Stimulated activated CD4-positive, alpha-beta T cell treated with anti-CD3 and anti-CD28 coated beads, Interleukin-1b, Interleukin-23, amount 100 ng/mL, for 48 hours (primary cell): ENCODE data around the gene KLKB1.
"Not testable (repeated sequence)": the region's sequence is repeated elsewhere in the genome, so short reads cannot be mapped to it uniquely, and the experiment has no call there.

Experiments used
- DNase-seq: peaks from one replicate; pipeline ENCODE4 v3.0.0-alpha.2; 2020

Gene KLKB1

DNA sequence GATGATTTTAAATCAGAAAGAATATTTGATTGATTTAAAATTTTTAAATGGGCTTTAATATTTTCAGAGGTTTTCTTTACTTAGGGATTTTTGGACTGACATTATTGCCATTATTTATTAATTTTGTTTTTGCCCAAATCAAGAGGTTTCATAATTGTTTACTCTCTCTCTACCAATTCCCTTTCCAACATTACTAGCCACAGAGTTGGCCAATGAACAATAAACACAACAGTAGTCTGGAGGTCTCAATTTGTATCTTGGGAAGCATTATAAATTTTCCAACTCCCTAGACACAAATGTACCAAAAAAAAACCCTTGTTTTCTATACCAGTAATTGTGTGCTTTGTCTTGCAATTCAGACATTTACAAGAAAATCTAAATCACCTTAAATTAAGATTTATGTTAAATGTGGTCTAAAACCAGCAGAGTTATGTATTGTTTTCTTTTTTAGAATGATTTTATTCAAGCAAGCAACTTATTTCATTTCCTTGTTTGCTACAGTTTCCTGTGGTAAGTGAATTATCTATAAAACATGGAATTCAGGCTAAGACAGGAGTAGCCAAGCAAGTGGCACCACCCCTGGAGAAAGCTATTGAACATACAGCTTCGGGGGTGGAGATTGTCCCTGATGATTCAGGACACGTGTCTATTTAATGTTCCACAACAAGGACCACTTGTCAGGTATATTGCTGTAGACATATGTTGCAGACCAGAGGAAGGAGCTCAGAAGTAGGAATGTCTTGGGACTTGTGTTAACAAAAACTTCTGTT, 622 bp downstream of the KLKB1 start:
- DNase-seq = no peak

DNA sequence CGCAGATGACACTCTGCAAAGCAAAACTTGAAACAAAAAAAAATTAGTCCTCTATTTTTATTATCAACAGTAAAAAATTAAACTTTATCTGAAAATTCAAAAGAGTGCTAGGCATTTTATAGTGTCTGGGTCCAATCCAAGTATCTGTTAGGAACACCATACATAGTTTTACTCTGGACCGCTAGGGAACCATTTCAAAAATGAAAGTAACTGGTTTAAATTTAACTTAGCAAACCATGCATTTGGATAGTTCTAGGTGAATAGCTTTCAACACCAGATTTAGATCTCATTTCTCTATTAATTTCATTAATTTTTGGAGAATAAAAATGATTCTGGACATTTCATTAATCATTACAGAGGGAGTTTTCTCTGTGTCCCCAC, 1.2 kb downstream of the KLKB1 start:
- DNase-seq = no peak

GRCh38 chr4:186234367-186234766, 7.1 kb downstream of the KLKB1 start:
- no peak for DNase-seq

DNA sequence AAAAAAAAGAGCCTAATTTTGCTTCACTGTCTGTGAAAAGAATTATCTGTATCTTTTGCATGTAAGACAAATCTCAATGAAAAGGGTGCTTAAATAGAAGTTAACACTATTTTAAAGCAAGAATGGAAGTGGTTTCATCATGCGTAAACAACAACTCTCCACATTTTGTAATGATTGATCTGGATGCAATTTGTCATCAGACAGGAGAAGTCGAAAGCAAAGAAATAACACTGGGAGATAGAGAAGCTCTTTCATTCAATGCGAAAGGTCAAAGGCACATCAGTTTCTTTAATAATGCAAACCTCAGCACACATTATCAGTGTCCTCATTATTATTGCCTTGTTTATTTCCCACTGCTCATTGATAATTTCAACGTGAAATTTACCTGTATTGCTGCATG, 8.8 kb downstream of the KLKB1 start:
- DNase-seq = no peak

DNA sequence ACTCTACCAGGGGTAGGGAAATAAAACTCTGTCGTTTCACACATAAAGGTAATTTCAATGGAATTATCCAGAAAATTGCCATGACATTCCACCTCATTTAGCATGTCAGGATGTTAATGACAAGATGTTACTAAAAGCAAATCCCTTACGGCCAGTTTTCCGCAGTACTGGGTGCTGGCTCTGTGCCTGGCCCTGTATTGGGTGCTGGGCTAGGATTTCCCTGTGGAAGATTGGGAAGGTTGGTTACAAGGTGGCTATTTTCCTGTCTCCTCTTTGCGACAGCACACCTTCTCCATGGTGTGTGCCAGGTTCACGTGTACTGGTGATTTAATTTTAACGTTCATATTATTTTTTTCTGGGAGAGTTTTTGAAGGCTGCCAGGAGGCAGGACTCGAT, 13.1 kb downstream of the KLKB1 start:
- no peak for DNase-seq

DNA sequence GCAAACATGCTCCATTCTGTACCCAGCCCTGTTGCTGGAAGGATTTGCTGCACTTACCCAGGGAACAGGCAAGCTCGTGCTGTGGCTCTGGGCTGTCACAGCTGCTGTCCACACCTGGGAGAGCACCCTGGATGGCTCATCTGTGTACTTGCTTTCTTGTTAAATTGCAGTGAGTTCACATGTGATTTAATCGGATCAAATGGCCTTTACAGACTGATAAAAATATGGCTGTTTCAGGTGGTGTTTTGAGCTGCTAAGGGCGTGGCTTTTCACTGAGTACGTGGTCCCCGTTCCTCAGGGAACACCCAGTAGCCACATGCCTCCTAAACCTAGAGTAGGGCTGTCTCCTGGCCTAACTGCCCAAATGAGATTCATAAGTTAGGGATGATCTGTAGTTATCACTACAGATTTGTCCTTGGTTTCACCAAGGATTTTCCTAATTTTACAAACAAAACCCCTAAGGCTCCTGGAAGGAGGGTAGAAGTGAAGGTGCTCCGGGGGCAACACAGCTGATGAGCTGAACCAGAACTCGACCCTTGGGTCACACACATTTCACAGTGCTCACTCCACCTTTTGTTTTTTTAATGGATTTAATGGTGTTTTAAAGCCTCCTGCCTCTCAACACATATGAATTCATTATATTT, 13.7 kb downstream of the KLKB1 start:
- DNase-seq = no peak

DNA sequence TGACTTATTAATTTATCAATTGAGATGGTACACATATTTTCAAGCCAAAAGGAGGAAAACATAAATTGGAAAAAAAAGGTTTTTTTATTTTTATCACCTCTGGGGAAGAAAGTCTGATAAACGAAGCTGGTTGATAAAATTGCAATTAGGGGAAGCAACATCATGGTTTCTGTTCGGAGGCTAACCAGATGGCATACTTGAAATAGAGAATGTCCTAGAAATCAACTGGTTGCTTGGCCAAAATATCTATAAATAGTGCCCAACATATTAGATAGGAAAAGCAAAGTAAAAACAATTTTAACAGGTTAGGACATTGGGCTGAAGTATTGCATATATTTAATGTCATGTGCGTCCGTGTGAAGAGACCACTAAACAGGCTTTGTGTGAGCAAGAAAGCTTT, 14.3 kb downstream of the KLKB1 start:
- no peak for DNase-seq

GRCh38 chr4:186242031-186242430, 14.7 kb downstream of the KLKB1 start:
- not testable (repeated sequence) for DNase-seq

GRCh38 chr4:186243331-186243730, 16.0 kb downstream of the KLKB1 start:
- DNase-seq = no peak

DNA sequence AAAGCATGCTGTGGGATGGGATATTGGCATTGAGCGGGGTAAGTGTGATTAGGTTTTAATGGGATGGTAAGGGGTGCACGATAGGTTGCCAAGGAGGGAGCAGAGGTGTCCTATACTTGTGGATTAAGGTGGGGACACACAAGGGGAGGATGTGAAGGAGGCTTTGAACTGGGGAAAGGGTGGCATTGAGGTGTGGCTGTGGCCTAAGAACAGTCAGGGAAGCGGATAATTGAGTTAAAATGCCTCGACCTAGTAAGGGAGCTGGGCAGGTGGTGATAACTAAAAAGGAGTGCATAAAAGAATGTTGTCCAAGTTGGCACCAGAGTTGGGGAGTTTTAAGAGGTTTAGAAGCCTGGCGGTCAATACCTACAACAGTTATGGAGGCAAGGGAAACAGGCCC, 17.5 kb downstream of the KLKB1 start:
- no peak for DNase-seq

GRCh38 chr4:186247062-186247752, 19.9 kb downstream of the KLKB1 start:
- not testable (repeated sequence) for DNase-seq

DNA sequence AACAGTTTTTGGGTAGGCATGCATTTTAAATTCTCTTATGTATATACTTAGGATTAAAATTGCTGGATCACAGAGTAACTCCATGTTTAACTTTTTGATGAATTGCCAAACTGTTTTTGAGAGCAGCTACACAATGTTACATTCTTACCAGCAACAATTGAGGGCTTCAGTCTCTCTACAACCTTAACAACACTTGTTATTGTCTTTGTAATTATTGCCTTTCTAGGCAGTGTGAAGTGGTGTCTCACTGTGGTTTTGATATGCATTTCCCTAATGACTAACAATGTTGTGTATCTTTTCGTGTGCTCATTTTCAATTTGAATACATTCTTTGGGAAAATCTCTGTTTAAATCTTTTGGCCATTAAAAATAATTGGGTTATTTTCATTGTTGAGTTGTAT, 21.3 kb downstream of the KLKB1 start:
- DNase-seq = no peak

DNA sequence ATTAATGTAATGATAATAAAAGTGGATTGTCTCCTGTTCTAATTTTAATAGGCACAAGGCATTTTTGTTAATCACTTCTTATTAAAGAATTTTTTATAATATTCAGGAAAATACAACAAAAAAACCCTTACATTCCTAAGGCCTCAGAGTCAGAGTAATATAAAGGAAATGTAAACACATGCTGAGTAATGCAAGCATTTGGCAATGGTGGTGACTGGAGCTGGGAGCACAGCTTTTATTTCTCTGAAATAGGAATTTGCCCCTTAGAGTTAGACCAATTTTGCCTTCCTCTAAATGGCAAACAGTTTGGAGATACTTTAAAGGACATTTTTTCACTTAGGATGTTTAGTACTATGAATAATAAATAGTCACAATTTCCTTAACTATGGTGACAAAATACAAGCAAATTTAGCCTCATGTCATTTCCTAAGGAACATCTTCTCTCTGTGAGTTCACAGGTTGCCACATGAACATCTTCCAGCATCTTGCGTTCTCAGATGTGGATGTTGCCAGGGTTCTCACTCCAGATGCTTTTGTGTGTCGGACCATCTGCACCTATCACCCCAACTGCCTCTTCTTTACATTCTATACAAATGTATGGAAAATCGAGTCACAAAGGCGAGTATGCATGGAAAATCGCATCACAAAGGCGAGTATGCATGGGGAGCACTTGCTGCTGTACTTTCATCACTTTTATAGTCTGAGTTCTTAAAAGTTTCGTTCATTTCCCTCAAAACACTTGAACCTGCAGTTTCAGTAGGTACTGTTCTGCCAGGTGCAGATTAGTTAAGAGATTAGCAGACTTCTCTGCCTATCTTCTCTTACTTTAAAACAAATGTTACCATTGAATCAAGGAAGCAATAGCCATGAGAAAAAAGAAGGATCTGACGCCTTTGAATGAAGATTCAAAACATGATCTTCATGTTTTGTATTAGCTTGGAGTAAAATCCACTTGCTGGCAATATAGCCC, 22.8 kb downstream of the KLKB1 start:
- no peak for DNase-seq

- no peak for DNase-seq
These were observed 23.5 kb downstream of the KLKB1 start for GRCh38 chr4:186250760-186251159.

- no peak for DNase-seq
These were observed 27.8 kb downstream of the KLKB1 start for GRCh38 chr4:186255122-186255521.

DNA sequence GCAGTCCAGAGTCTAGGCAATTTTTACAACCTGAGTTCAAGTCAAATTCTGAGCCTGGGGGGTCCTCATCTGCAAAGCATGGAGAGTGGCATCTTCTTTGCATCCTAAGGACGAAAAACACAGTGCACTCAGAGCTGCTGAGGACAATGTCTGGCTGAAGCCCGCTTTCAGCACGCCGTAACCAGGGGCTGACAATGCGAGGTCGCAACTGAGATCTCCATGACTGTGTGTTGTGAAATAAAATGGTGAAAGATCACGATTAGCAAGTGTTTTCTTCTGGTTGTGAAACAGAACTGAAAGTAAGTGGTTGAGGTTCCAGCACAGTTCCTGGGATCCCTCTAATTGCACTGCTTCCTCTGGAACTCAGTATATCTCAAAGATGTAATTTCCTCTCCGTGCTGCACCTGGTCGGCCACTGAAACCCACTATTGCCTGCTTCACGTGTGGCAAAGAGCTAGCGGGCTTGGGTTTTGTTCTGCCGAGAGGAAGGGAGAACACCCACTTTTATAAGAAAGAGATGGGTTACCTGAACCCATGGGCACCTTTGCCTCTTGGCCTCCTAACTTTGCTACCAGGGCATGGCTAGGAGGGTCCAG, 31.0 kb downstream of the KLKB1 start:
- no peak for DNase-seq

DNA sequence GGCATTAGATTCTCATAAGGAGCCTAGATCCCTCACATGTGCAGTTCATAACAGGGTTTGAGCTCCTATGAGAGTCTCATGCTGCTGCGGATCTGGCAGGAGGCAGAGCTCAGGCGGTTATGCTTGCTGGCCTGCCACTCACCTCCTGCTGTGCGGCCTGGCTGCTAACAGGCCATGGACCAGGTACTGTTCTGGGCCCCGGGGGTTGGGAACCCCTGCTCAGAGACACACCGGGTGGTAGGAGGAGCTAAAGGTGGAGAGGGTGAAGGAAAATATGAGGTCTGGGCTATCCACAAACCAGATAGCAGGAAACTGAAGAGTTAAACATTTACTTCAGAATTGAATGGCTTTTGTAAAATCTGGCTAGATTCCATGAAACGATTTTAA, 32.8 kb downstream of the KLKB1 start:
- DNase-seq = no peak

GRCh38 chr4:186260504-186261448, 33.5 kb downstream of the KLKB1 start:
- no peak for DNase-seq

DNA sequence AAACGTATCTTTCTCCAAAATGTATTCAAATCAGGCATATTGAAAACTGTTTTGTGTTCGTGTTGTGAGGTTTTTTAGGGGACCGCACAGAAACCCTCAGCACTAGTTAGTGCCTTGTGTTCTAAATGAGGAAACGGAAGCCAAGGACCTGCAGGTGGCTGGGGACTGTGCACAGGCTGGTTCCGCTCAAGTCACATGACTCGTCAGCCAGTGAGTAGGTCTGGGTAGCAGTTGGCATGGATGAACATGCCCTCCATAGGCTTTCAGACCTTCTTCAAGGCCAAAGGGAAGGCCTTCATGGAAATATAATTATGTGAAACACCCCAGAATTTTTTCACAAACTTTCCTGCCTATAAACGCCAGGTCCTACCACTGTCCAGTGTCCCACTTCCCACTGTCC, 37.4 kb downstream of the KLKB1 start:
- no peak for DNase-seq

DNA sequence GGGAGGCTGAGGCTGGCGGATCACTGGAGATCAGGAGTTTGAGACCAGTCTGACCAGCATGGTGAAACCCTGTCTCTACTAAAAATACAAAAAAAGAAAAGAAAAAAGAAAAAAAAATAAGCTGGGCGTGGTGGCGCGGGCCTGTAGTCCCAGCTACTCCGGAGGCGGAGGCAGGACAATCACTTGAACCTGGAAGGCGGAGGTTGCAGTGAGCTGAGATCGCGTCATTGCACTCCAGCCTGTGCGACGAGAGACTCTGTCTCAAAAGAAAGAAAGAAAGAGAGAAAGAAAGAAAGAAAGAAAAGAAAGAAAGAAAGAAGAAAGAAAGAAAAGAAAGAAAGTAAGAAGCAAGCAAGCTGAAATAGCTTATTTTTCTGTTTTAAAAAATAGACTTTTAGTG, 37.9 kb downstream of the KLKB1 start:
- DNase-seq = not testable (repeated sequence)
